HepG2 (cell line): Measurements from ENCODE around the gene NOSTRIN. TPM values are rescaled to one million over a fixed set of nuclear protein-coding genes. Genes with fewer than 3 reads are reported as not detected.

Experiments
- ATAC-seq: fragments of 200-7000 bp; cut with Tn5 transposase; 3 replicates; pipeline ENCODE4 v1.9.1; 2020; ENCODE audit warnings: mild to moderate bottlenecking, moderate library complexity
- BruUV-seq: library from RNA; stranded (reverse); fragments of 400-500 nt; replicated peaks from 2 replicates; lab custom pipeline; 2021; lab: Mats Ljungman, UMichigan
- CTCF ChIA-PET: fragments of 300-600 bp; formaldehyde crosslinking; extraction: SDS; loops from one replicate; lab custom pipeline; 2021; ENCODE audit warnings: low total read pairs, inconsistent platforms, low intra/inter-chr PET ratio; lab: Yijun Ruan, JAX
- POLR2A ChIA-PET: fragments of 350-600 bp; sonication (Branson Sonifier 250); formaldehyde crosslinking; loops from one replicate; lab custom pipeline; 2020; ENCODE audit warnings: antibody characterized with exemption, inconsistent platforms; lab: Yijun Ruan, JAX
- DNase-seq: peaks from one replicate; pipeline ENCODE4 v3.0.0-alpha.2; 2015; ENCODE audit warnings: low spot score
- FAIRE-seq: peaks from 3 replicates; lab custom pipeline; 2011; peaks lifted over from hg19 to GRCh38; lab: Jason Lieb, UNC
- H2AFZ ChIP-seq: one replicate; pipeline ENCODE4 v1.6.1; 2011; ENCODE audit warnings: low read length, inconsistent platforms
- H3K27ac ChIP-seq: fragments of 300-600 bp; 3 replicates; pipeline ENCODE4 v1.8.0; 2011; ENCODE audit warnings: mixed run types, mild to moderate bottlenecking, mixed read lengths, low read length, inconsistent platforms; ENCODE audit not compliant: insufficient read depth; ENCODE audit errors: extremely low read length
- H3K27me3 ChIP-seq, 2 experiments: fragments of 200-600 bp in 1 of 2; 2 replicates in 1 of 2; 3 replicates in 1 of 2; pipeline versions ENCODE4 v1.6.0 to v1.8.0; 2011; ENCODE audit warnings: low read length in 2 of 2, mild to moderate bottlenecking in 2 of 2, moderate library complexity in 2 of 2, inconsistent platforms in 1 of 2; ENCODE audit not compliant: insufficient read depth in 2 of 2, control insufficient read depth in 1 of 2
- H3K36me3 ChIP-seq, 2 experiments: fragments of 200-600 bp in 1 of 2; replicated peaks in 1 of 2; 2 replicates in 1 of 2; 3 replicates in 1 of 2; pipeline versions ENCODE4 v1.5.1 to v1.8.0; 2011; ENCODE audit warnings: low read length in 2 of 2, inconsistent platforms in 1 of 2; ENCODE audit not compliant: insufficient read depth in 2 of 2, control insufficient read depth in 1 of 2
- H3K4me1 ChIP-seq: 2 replicates; pipeline ENCODE4 v1.5.1; 2012; ENCODE audit warnings: low read length, inconsistent platforms; ENCODE audit not compliant: insufficient read depth
- H3K4me2 ChIP-seq: 2 replicates; pipeline ENCODE4 v1.6.0; 2011; ENCODE audit warnings: low read depth, low read length, inconsistent platforms
- H3K4me3 ChIP-seq, 3 experiments: fragments of 200-600 bp in 1 of 3; sonication (generic), shearing (Covaris generic) in 1 of 3; replicated peaks in 1 of 3; 2 replicates each; pipeline ENCODE4 v1.5.1; 2011 to 2016; ENCODE audit warnings: low read length in 3 of 3, inconsistent platforms in 2 of 3, low read depth in 2 of 3, mild to moderate bottlenecking in 2 of 3, control low read depth in 1 of 3, mixed read lengths in 1 of 3; ENCODE audit not compliant: insufficient read depth in 1 of 3
- H3K79me2 ChIP-seq: one replicate; pipeline ENCODE4 v1.6.1; 2011; ENCODE audit warnings: low read length, inconsistent platforms; ENCODE audit not compliant: insufficient read depth
- H3K9ac ChIP-seq: 2 replicates; pipeline ENCODE4 v1.6.0; 2011; ENCODE audit warnings: mild to moderate bottlenecking, low read depth, low read length, inconsistent platforms; ENCODE audit not compliant: insufficient read depth
- H3K9me3 ChIP-seq: 2 replicates; pipeline ENCODE4 v1.5.1; 2012; ENCODE audit warnings: mild to moderate bottlenecking, low read length
- H4K20me1 ChIP-seq: 2 replicates; pipeline ENCODE4 v1.6.0; 2011; ENCODE audit warnings: inconsistent platforms, mild to moderate bottlenecking, low read length, moderate library complexity; ENCODE audit not compliant: insufficient read depth
- FIP1L1 ChIP-seq: fragments of 200-400 bp; formaldehyde crosslinking; IDR thresholded peaks from 2 replicates; pipeline ENCODE4 v1.6.1; 2018; ENCODE audit warnings: low read depth, mild to moderate bottlenecking, low read length, moderate library complexity, borderline replicate concordance; ENCODE audit not compliant: insufficient read depth
- FOSL1 ChIP-seq: sonication (generic); formaldehyde crosslinking; IDR thresholded peaks from 2 replicates; pipeline ENCODE4 v1.9.0; 2021; ENCODE audit warnings: missing genetic modification reagents, borderline replicate concordance
- NR1H2 ChIP-seq: sonication (generic); formaldehyde crosslinking; IDR thresholded peaks from 2 replicates; pipeline ENCODE4 v1.8.1; 2022; ENCODE audit warnings: low read depth, missing genetic modification reagents, borderline replicate concordance
- NR2C2 ChIP-seq: sonication (generic); formaldehyde crosslinking; IDR thresholded peaks from 2 replicates; pipeline ENCODE4 v1.4.0; 2020; ENCODE audit warnings: missing genetic modification reagents, mild to moderate bottlenecking, moderate library complexity, borderline replicate concordance
- SMC3 ChIP-seq: IDR thresholded peaks from 2 replicates; pipeline ENCODE4 v1.6.1; 2011; ENCODE audit warnings: low read length, improper control_type of control experiment
- SRSF4 ChIP-seq: fragments of 200-400 bp; formaldehyde crosslinking; IDR thresholded peaks from one replicate; pipeline ENCODE4 v1.6.1; 2018; ENCODE audit warnings: mild to moderate bottlenecking, low read depth, low read length, moderate library complexity; ENCODE audit not compliant: poor library complexity, severe bottlenecking
- TBX3 ChIP-seq: fragments of 450-650 bp; IDR thresholded peaks from 2 replicates; pipeline ENCODE4 v1.6.1; 2017; ENCODE audit warnings: antibody characterized with exemption, mild to moderate bottlenecking, inconsistent platforms, borderline replicate concordance
- ZNF513 ChIP-seq: sonication (generic); formaldehyde crosslinking; conservative IDR thresholded peaks from 2 replicates; pipeline ENCODE4 v1.5.0; 2020; ENCODE audit warnings: missing genetic modification reagents
- ZNF772 ChIP-seq: sonication (generic); formaldehyde crosslinking; IDR thresholded peaks from 2 replicates; pipeline ENCODE4 v1.5.0; 2020; ENCODE audit warnings: mild to moderate bottlenecking, missing genetic modification reagents
- ZNF878 ChIP-seq: sonication (generic); formaldehyde crosslinking; IDR thresholded peaks from 2 replicates; pipeline ENCODE4 v1.8.1; 2023; ENCODE audit warnings: mild to moderate bottlenecking, missing genetic modification reagents, moderate library complexity
- WGBS: methylation state at CpG from one replicate; pipeline ENCODE4 v1.1.6; 2017; ENCODE audit warnings: low lambda C conversion rate; 5-methylcytosine and 5-hydroxymethylcytosine counted together
- in situ Hi-C: cut with HindIII; loops from 2 replicates; pipeline ENCODE4 v1.10.0; 2017; ENCODE audit warnings: low pct_unique_long_range_greater_than_20kb; ENCODE audit not compliant: extremely low pct_ligation_motif_present
- intact Hi-C: fragments of 100-400 bp; cut with micrococcal nuclease; formaldehyde crosslinking; loops from one replicate; pipeline ENCODE4 v1.10.0; 2022; ENCODE audit not compliant: unreplicated experiment
- polyA plus RNA-seq, 8 experiments: library from polyadenylated mRNA; depleted of rRNA in 3 of 8; stranded (reverse) in 7 of 8; unstranded in 1 of 8; fragments of >200 nt; fragmentation: Illumina TruSeq in 4 of 8; extraction: Trizol in 4 of 8; gene quantifications; 2 replicates each; pipeline versions ENCODE4 v1.2.1 to v1.2.3, GENCODE V29; 2011 to 2016; ENCODE audit warnings: low read depth in 4 of 8, missing spikeins in 1 of 8, mixed read lengths in 1 of 8; ENCODE audit not compliant: insufficient read depth in 1 of 8
- total RNA-seq, 5 experiments: library from RNA; depleted of rRNA; stranded (reverse); fragments of >200 nt; fragmentation: Illumina TruSeq; extraction: Trizol; gene quantifications; 2 replicates each; pipeline ENCODE4 v1.2.3, GENCODE V29; 2016; ENCODE audit warnings: low read depth in 1 of 5
- TF ChIP-seq, protein P1 (sequence below), 2 experiments: IDR thresholded peaks; 2 replicates each; pipeline ENCODE4 v1.6.1; 2011 to 2012; ENCODE audit warnings: low read length in 2 of 2, borderline replicate concordance in 1 of 2, low read depth in 1 of 2, mild to moderate bottlenecking in 1 of 2, moderate library complexity in 1 of 2

The NOSTRIN gene
- total and polyA plus RNA-seq, 2 of the 13 experiments (the other 11 are each of a cell fraction or from before 2014, with no cell fraction given), result 0.22 TPM

- Histone ChIP-seq H3K9ac (no peak overlapping the region), H3K4me1 (no peaks in the 10 kb centered on the region), H4K20me1 (no peaks in the 10 kb centered on the region), H3K4me2 (no peak overlapping the region), H3K9me3 (no peaks in the 10 kb centered on the region), H3K4me3 (no peak overlapping the region), H3K36me3 (no peaks in the 10 kb centered on the region), H3K27me3 (no peaks in the 10 kb centered on the region), H2AFZ (no peak overlapping the region), H3K27ac (no peak overlapping the region), H3K79me2 (no peaks in the 10 kb centered on the region)
- FAIRE-seq, result no peak
- intact Hi-C loops (no loop called here), in situ Hi-C loops (no loop called here)
- POLR2A ChIA-PET, result no interaction called here
- CTCF ChIA-PET, result no interaction called here
- WGBS, result 30% methylated on average over 2 of the region's 2 CpGs
- no peak for DNase-seq
- BruUV-seq, result no TSS peak
- TF ChIP-seq FIP1L1 (no peak), ZNF513 (CRISPR knock-in tag) (no peak), FOSL1 (CRISPR knock-in tag) (no peak), SMC3 (no peak), TBX3 (no peak), ZNF878 (CRISPR knock-in tag) (no peak), NR1H2 (no peak), ZNF772 (no peak), SRSF4 (no peak), NR2C2 (CRISPR knock-in tag) (no peak)
- TF ChIP-seq, protein P1, sequence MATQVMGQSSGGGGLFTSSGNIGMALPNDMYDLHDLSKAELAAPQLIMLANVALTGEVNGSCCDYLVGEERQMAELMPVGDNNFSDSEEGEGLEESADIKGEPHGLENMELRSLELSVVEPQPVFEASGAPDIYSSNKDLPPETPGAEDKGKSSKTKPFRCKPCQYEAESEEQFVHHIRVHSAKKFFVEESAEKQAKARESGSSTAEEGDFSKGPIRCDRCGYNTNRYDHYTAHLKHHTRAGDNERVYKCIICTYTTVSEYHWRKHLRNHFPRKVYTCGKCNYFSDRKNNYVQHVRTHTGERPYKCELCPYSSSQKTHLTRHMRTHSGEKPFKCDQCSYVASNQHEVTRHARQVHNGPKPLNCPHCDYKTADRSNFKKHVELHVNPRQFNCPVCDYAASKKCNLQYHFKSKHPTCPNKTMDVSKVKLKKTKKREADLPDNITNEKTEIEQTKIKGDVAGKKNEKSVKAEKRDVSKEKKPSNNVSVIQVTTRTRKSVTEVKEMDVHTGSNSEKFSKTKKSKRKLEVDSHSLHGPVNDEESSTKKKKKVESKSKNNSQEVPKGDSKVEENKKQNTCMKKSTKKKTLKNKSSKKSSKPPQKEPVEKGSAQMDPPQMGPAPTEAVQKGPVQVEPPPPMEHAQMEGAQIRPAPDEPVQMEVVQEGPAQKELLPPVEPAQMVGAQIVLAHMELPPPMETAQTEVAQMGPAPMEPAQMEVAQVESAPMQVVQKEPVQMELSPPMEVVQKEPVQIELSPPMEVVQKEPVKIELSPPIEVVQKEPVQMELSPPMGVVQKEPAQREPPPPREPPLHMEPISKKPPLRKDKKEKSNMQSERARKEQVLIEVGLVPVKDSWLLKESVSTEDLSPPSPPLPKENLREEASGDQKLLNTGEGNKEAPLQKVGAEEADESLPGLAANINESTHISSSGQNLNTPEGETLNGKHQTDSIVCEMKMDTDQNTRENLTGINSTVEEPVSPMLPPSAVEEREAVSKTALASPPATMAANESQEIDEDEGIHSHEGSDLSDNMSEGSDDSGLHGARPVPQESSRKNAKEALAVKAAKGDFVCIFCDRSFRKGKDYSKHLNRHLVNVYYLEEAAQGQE (IDR thresholded peaks at IDR 0.05; ENCODE audit: borderline replicate concordance in 1 of 2, low read depth in 1 of 2, low read length in 2 of 2), result no peak
- no peak for ATAC-seq
These were observed 39.0 kb downstream of the NOSTRIN start for GRCh38 chr2:168841445-168841844.
